Thyroid gland (tissue), 4 donors: ENCODE results near the gene LYPD6B. TPM values are rescaled to one million over a fixed set of nuclear protein-coding genes. Genes with fewer than 3 reads are reported as not detected.

ENCODE experiments used
- DNase-seq, 2 donors: peaks; one replicate each; pipeline ENCODE4 v3.0.0-alpha.2; 2019
- H3K27ac ChIP-seq, 3 donors: fragments of 200-600 bp; sonication (generic); 1 replicate in 2 of 3; 2 replicates in 1 of 3; pipeline ENCODE4 v1.5.1; 2016 to 2019; ENCODE audit warnings: mild to moderate bottlenecking in 1 of 3, moderate library complexity in 1 of 3
- H3K27me3 ChIP-seq: fragments of 200-600 bp; sonication (generic); one replicate; pipeline ENCODE4 v1.5.1; 2019
- H3K36me3 ChIP-seq, 2 donors: fragments of 200-600 bp; sonication (generic); one replicate each; pipeline ENCODE4 v1.5.1; 2016 to 2019
- H3K4me1 ChIP-seq, 2 donors: fragments of 200-600 bp; sonication (generic); one replicate each; pipeline ENCODE4 v1.5.1; 2017 to 2019
- H3K4me3 ChIP-seq, 3 donors: fragments of 200-600 bp; sonication (generic); replicated peaks in 1 of 3; 1 replicate in 2 of 3; 2 replicates in 1 of 3; pipeline ENCODE4 v1.5.1; 2016; ENCODE audit warnings: mild to moderate bottlenecking in 1 of 3
- H3K9me3 ChIP-seq: fragments of 200-600 bp; sonication (generic); one replicate; pipeline ENCODE4 v1.5.1; 2017
- CTCF ChIP-seq, 6 experiments: fragments of 200-600 bp in 3 of 6; fragments of 450-650 bp in 3 of 6; sonication (generic) in 3 of 6; IDR thresholded peaks; one replicate each; pipeline ENCODE4 v1.5.1; 2016 to 2019; ENCODE audit warnings: antibody characterized with exemption in 6 of 6, mild to moderate bottlenecking in 2 of 6, inconsistent platforms in 1 of 6, moderate library complexity in 1 of 6
- POLR2A ChIP-seq, 2 donors: fragments of 450-650 bp; IDR thresholded peaks; one replicate each; pipeline ENCODE4 v1.6.1; 2017; ENCODE audit warnings: antibody characterized with exemption in 2 of 2, mild to moderate bottlenecking in 2 of 2, moderate library complexity in 1 of 2
- WGBS, 2 donors: methylation state at CpG; one replicate each; pipeline ENCODE4 v1.1.5; 2017; 5-methylcytosine and 5-hydroxymethylcytosine counted together
- intact Hi-C: fragments of 100-400 bp; cut with DNase I; formaldehyde crosslinking; loops from one replicate; pipeline ENCODE4 v1.15.1; 2023
- total RNA-seq, 4 donors: library from RNA; depleted of rRNA; stranded (reverse); fragments of >200 nt; gene quantifications; one replicate each; pipeline ENCODE4 v1.2.3, GENCODE V29; 2016

LYPD6B gene
- total RNA-seq, 4 donors from 2014 or later: 0.40 TPM; not detected in 3

GRCh38 chr2:149093579-149093978 lies 55.1 kb downstream of the LYPD6B start:
- 96% methylated on average over 2 of the region's 2 CpGs for WGBS, 2 donors

GRCh38 chr2:149094217-149095015 lies 55.9 kb downstream of the LYPD6B start:
- TF ChIP-seq POLR2A (IDR thresholded peaks at IDR 0.05) (no peak), CTCF (IDR thresholded peaks at IDR 0.05) (no peak)
- DNase-seq: no peak
- H3K27ac ChIP-seq: no peak overlapping the region
- no peaks in the 10 kb centered on the region for H3K4me1 ChIP-seq
- no peaks in the 10 kb centered on the region for H3K36me3 ChIP-seq
- 68 to 70% methylated on average over 5 of the region's 5 CpGs for WGBS, 2 donors
- no peaks in the 10 kb centered on the region for H3K27me3 ChIP-seq
- no peak overlapping the region for H3K4me3 ChIP-seq
- intact Hi-C loops: no loop called here
- no peaks in the 10 kb centered on the region for H3K9me3 ChIP-seq

More at GRCh38 chr2:149093579-149093978, 55.1 kb downstream of the LYPD6B start:
- H3K9me3 ChIP-seq: no peaks in the 10 kb centered on the region
- H3K4me3 ChIP-seq: no peak overlapping the region
- no peaks in the 10 kb centered on the region for H3K36me3 ChIP-seq
- intact Hi-C loops: no loop called here
- DNase-seq: no peak
- H3K27ac ChIP-seq: no peak overlapping the region
- no peaks in the 10 kb centered on the region for H3K4me1 ChIP-seq
- H3K27me3 ChIP-seq: no peaks in the 10 kb centered on the region
- TF ChIP-seq POLR2A (IDR thresholded peaks at IDR 0.05) (no peak), CTCF (IDR thresholded peaks at IDR 0.05) (no peak)

- no peak overlapping the region for H3K4me3 ChIP-seq
- intact Hi-C loops: no loop called here
- WGBS, 2 donors: 75 to 79% methylated on average over 2 of the region's 2 CpGs
Observed at GRCh38 chr2:149098701-149099100, 60.2 kb downstream of the LYPD6B start.

GRCh38 chr2:149099298-149099697 lies 60.8 kb downstream of the LYPD6B start:
- H3K27ac ChIP-seq: no peak overlapping the region
- no peaks in the 10 kb centered on the region for H3K36me3 ChIP-seq
- H3K9me3 ChIP-seq: no peaks in the 10 kb centered on the region
- H3K4me3 ChIP-seq: no peak overlapping the region
- no peaks in the 10 kb centered on the region for H3K27me3 ChIP-seq
- intact Hi-C loops: no loop called here
- 88 to 100% methylated on average over 2 to 3 of the region's 3 CpGs for WGBS, 2 donors
- TF ChIP-seq POLR2A (IDR thresholded peaks at IDR 0.05): no peak
- no peak for TF ChIP-seq CTCF (IDR thresholded peaks at IDR 0.05)
- DNase-seq: no peak
- no peaks in the 10 kb centered on the region for H3K4me1 ChIP-seq

More at GRCh38 chr2:149098701-149099100, 60.2 kb downstream of the LYPD6B start:
- no peaks in the 10 kb centered on the region for H3K4me1 ChIP-seq
- no peak overlapping the region for H3K27ac ChIP-seq
- H3K27me3 ChIP-seq: no peaks in the 10 kb centered on the region
- no peaks in the 10 kb centered on the region for H3K36me3 ChIP-seq
- no peaks in the 10 kb centered on the region for H3K9me3 ChIP-seq
- no peak for DNase-seq
- TF ChIP-seq CTCF (IDR thresholded peaks at IDR 0.05) (no peak), POLR2A (IDR thresholded peaks at IDR 0.05) (no peak)
